Cardiac muscle cell (in vitro differentiated cells and primary cell): ENCODE data around the gene NELFCD. TPM values are rescaled to one million over a fixed set of nuclear protein-coding genes. Genes with fewer than 3 reads are reported as not detected.
"Not testable (repeated sequence)": the region's sequence is repeated elsewhere in the genome, so short reads cannot be mapped to it uniquely, and the experiment has no call there.

Source experiments
- DNase-seq, 2 donors: peaks; one replicate each; pipeline versions ENCODE4 v3.0.0 to v3.0.0-alpha.2; 2010 to 2017; ENCODE audit warnings: low read depth in 1 of 2, low spot score in 1 of 2
- H3K27ac ChIP-seq: fragments of 200-600 bp; sonication (generic); 2 replicates; pipeline ENCODE4 v1.5.1; 2016
- H3K27me3 ChIP-seq: fragments of 200-600 bp; sonication (generic); 2 replicates; pipeline ENCODE4 v1.6.0; 2016; ENCODE audit warnings: control low read depth
- H3K36me3 ChIP-seq: fragments of 200-600 bp; sonication (generic); 2 replicates; pipeline ENCODE4 v1.5.1; 2016; ENCODE audit warnings: control low read depth
- H3K4me1 ChIP-seq: fragments of 200-600 bp; sonication (generic); 2 replicates; pipeline ENCODE4 v1.8.1; 2017; ENCODE audit warnings: low read depth, mild to moderate bottlenecking, mixed run types
- H3K4me3 ChIP-seq: fragments of 200-600 bp; sonication (generic); 2 replicates; pipeline ENCODE4 v1.5.1; 2016; ENCODE audit warnings: mild to moderate bottlenecking
- H3K9me3 ChIP-seq: fragments of 200-600 bp; sonication (generic); 2 replicates; pipeline ENCODE4 v1.5.1; 2017; ENCODE audit warnings: low read depth, mild to moderate bottlenecking, control low read depth
- CTCF ChIP-seq: IDR thresholded peaks from 2 replicates; pipeline ENCODE4 v1.5.1; 2012; ENCODE audit warnings: low read depth, mild to moderate bottlenecking, low read length
- polyA plus RNA-seq: library from polyadenylated mRNA; unstranded; fragments of >200 nt; fragmentation: Nextera tagmentation; extraction: Ambion mirVana; gene quantifications from 2 replicates; pipeline ENCODE4 v1.2.1, GENCODE V29; 2016
- total RNA-seq: library from RNA; depleted of rRNA; stranded (reverse); fragments of >200 nt; gene quantifications from 2 replicates; pipeline ENCODE4 v1.2.3, GENCODE V29; 2016

Gene NELFCD
- total and polyA plus RNA-seq, 2 experiments from 2014 or later = 77.3 to 109 TPM

DNA sequence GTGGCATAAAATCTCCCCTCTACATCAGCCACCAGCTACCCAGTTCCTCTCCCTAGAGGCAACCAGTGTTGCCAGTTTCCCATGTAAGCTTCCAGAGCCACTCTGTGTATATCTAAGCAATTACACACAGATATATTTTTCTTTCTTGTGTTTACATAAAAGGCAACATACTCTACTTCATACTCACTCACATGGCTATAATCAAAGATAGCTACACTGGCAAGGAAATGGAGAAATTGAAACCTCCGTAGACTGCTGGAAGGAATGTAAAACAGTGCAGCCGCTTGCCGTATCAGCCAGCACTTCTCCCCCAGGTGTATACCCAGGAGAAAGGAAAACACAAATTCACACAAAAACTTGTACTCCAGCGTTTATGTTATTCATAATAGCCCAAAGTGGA, 38.5 kb upstream of the NELFCD start:
- no peak for TF ChIP-seq CTCF
- no peak overlapping the region for H3K4me3 ChIP-seq
- H3K36me3 ChIP-seq = no peaks in the 10 kb centered on the region
- H3K4me1 ChIP-seq = no peaks in the 10 kb centered on the region
- no peaks in the 10 kb centered on the region for H3K27me3 ChIP-seq
- no peak for DNase-seq
- H3K27ac ChIP-seq = no peak overlapping the region
- H3K9me3 ChIP-seq = no peaks in the 10 kb centered on the region

GRCh38 chr20:58944610-58945009, 36.4 kb upstream of the NELFCD start:
- H3K4me1 ChIP-seq = no peaks in the 10 kb centered on the region
- DNase-seq = peak in 1 of 2 donors; percentile 8

GRCh38 chr20:58945965-58946631, 35.0 kb upstream of the NELFCD start:
- H3K4me3 ChIP-seq = no peak overlapping the region
- H3K27me3 ChIP-seq = no peaks in the 10 kb centered on the region
- H3K36me3 ChIP-seq = no peaks in the 10 kb centered on the region
- no peak for TF ChIP-seq CTCF
- H3K4me1 ChIP-seq = no peaks in the 10 kb centered on the region
- H3K9me3 ChIP-seq = no peaks in the 10 kb centered on the region
- no peak for DNase-seq
- H3K27ac ChIP-seq = no peak overlapping the region

More at GRCh38 chr20:58944610-58945009, 36.4 kb upstream of the NELFCD start:
- TF ChIP-seq CTCF = no peak
- H3K27ac ChIP-seq = no peak overlapping the region
- no peaks in the 10 kb centered on the region for H3K27me3 ChIP-seq
- H3K36me3 ChIP-seq = no peaks in the 10 kb centered on the region
- H3K4me3 ChIP-seq = no peak overlapping the region
- H3K9me3 ChIP-seq = no peaks in the 10 kb centered on the region

- not testable (repeated sequence) for H3K4me3 ChIP-seq, H3K4me1 ChIP-seq, H3K27me3 ChIP-seq, H3K9me3 ChIP-seq, H3K36me3 ChIP-seq, DNase-seq, H3K27ac ChIP-seq
Measured at GRCh38 chr20:58947797-58948388, 33.2 kb upstream of the NELFCD start.

DNA sequence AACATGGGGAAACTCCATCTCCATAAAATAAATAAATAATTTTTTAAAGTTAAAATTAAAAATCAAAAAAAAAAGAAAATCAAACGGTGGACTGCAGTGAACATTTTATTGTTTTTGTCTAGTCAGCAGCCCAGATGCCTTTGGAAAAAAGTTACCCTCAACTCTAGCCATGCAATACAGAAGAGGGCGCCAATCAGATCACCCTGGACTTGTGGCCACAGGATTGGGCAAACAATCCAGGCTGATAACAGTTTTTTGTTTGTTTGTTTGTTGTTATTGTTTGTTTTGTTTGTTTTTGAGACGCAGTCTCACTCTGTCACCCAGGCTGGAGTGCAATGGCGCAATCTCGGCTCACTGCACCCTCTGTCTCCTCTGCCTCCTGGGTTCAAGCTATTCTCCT, 30.5 kb upstream of the NELFCD start:
- TF ChIP-seq CTCF = no peak
- Histone ChIP-seq H3K36me3 (no peaks in the 10 kb centered on the region), H3K9me3 (no peaks in the 10 kb centered on the region), H3K4me3 (no peak overlapping the region), H3K27me3 (no peaks in the 10 kb centered on the region), H3K27ac (no peak overlapping the region), H3K4me1 (no peaks in the 10 kb centered on the region)
- DNase-seq = no peak

GRCh38 chr20:58953050-58953449, 28.0 kb upstream of the NELFCD start:
- Histone ChIP-seq H3K27ac (no peak overlapping the region), H3K27me3 (no peaks in the 10 kb centered on the region), H3K4me3 (no peak overlapping the region), H3K4me1 (no peaks in the 10 kb centered on the region), H3K9me3 (no peaks in the 10 kb centered on the region), H3K36me3 (no peaks in the 10 kb centered on the region)
- DNase-seq = no peak
- no peak for TF ChIP-seq CTCF
